ENCODE data around the gene FOXRED1.
A peak's percentile ranks its signal among the peaks of the same experiment; 100 is the strongest.

DNA sequence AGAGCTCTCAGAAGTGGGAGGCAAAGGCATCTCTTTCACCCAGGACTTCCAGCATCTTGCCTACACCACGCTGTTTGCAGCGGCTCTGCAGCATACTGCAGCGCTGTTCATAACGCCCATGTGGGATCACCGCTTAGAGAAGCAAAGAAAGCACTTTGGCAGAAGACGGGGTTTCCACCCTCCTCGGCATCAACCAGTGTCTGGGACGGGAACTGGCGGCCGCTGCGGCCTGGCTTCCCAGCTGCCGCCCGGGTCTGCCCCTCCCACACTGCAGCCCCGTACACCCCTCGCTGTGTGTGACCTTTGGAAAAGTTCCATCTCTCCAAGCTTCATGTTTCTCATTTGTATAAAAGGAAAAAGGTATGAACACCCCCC lies 13.4 kb downstream of the FOXRED1 start:
- TF ChIP-seq, protein P1, sequence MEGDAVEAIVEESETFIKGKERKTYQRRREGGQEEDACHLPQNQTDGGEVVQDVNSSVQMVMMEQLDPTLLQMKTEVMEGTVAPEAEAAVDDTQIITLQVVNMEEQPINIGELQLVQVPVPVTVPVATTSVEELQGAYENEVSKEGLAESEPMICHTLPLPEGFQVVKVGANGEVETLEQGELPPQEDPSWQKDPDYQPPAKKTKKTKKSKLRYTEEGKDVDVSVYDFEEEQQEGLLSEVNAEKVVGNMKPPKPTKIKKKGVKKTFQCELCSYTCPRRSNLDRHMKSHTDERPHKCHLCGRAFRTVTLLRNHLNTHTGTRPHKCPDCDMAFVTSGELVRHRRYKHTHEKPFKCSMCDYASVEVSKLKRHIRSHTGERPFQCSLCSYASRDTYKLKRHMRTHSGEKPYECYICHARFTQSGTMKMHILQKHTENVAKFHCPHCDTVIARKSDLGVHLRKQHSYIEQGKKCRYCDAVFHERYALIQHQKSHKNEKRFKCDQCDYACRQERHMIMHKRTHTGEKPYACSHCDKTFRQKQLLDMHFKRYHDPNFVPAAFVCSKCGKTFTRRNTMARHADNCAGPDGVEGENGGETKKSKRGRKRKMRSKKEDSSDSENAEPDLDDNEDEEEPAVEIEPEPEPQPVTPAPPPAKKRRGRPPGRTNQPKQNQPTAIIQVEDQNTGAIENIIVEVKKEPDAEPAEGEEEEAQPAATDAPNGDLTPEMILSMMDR (IDR thresholded peaks at IDR 0.05), result peak in 1 of 4 experiments; percentile 3
- peak; percentile 11 for TF ChIP-seq POLR2AphosphoS5 (IDR thresholded peaks at IDR 0.05)
- no peak for TF ChIP-seq POLR2A (IDR thresholded peaks at IDR 0.05)
- no peak for TF ChIP-seq EP300 (IDR thresholded peaks at IDR 0.05)

Measured in gastroesophageal sphincter (tissue), 3 donors.